GM19240 (cell line): ENCODE data around the gene NFKBIZ.

Source experiments
- DNase-seq: peaks from one replicate; pipeline ENCODE4 v3.0.0; 2011; ENCODE audit warnings: low spot score; ENCODE audit not compliant: insufficient read length

Gene NFKBIZ

GRCh38 chr3:101848754-101849713 is at the start of gene NFKBIZ:
TSS of gene NFKBIZ (plus strand) at chr3:101849514. CDS start at chr3:101849629, 115 bp downstream.
- peak; percentile 64 for DNase-seq

- no peak for DNase-seq
Measured at GRCh38 chr3:101801174-101801573, 48.1 kb upstream of the NFKBIZ start.

GRCh38 chr3:101802179-101802578 is 47.1 kb upstream of the NFKBIZ start:
- DNase-seq, result no peak

- no peak for DNase-seq
Measured at GRCh38 chr3:101803173-101803782, 46.0 kb upstream of the NFKBIZ start.

- no peak for DNase-seq
Measured at GRCh38 chr3:101803939-101804338, 45.4 kb upstream of the NFKBIZ start.

- no peak for DNase-seq
Measured at GRCh38 chr3:101806491-101806890, 42.8 kb upstream of the NFKBIZ start.

- DNase-seq, result no peak
Measured at GRCh38 chr3:101807888-101808287, 41.4 kb upstream of the NFKBIZ start.

GRCh38 chr3:101809178-101810021 is 39.9 kb upstream of the NFKBIZ start:
- DNase-seq, result no peak

- DNase-seq, result no peak
Measured at GRCh38 chr3:101810022-101810418, 39.3 kb upstream of the NFKBIZ start.

- no peak for DNase-seq
Measured at GRCh38 chr3:101811875-101812274, 37.4 kb upstream of the NFKBIZ start.

GRCh38 chr3:101812895-101813294 is 36.4 kb upstream of the NFKBIZ start:
- no peak for DNase-seq

GRCh38 chr3:101813817-101814440 is 35.4 kb upstream of the NFKBIZ start:
- DNase-seq, result no peak

GRCh38 chr3:101814835-101815234 is 34.5 kb upstream of the NFKBIZ start:
- no peak for DNase-seq

- no peak for DNase-seq
Measured at GRCh38 chr3:101816215-101817149, 32.8 kb upstream of the NFKBIZ start.

GRCh38 chr3:101817992-101818391 is 31.3 kb upstream of the NFKBIZ start:
- no peak for DNase-seq

- no peak for DNase-seq
Measured at GRCh38 chr3:101819649-101820206, 29.6 kb upstream of the NFKBIZ start.

GRCh38 chr3:101821503-101821902 is 27.8 kb upstream of the NFKBIZ start:
- DNase-seq, result no peak

- no peak for DNase-seq
Measured at GRCh38 chr3:101823525-101823924, 25.8 kb upstream of the NFKBIZ start.

- no peak for DNase-seq
Measured at GRCh38 chr3:101824702-101825101, 24.6 kb upstream of the NFKBIZ start.
